Gastrocnemius medialis (tissue), 4 donors: ENCODE data around the gene BPIFB4. TPM values are rescaled to one million over a fixed set of nuclear protein-coding genes. Genes with fewer than 3 reads are reported as not detected.

Experiments
- ATAC-seq, 2 donors: fragments of 150-250 bp; one replicate each; pipeline ENCODE4 v1.9.1; 2016
- DNase-seq, 2 donors: peaks; one replicate each; pipeline ENCODE4 v3.0.0-alpha.2; 2019
- H3K27ac ChIP-seq, 4 donors: fragments of 200-600 bp; sonication (generic); 1 replicate in 1 of 4; 2 replicates in 3 of 4; pipeline ENCODE4 v1.5.1; 2016 to 2018; ENCODE audit warnings: mild to moderate bottlenecking in 2 of 4, moderate library complexity in 1 of 4
- H3K27me3 ChIP-seq, 3 donors: fragments of 200-600 bp; sonication (generic) in 2 of 3; 1 replicate in 1 of 3; 2 replicates in 2 of 3; pipeline versions ENCODE4 v1.5.1 to v1.6.0; 2016 to 2019; ENCODE audit warnings: mild to moderate bottlenecking in 1 of 3, moderate library complexity in 1 of 3
- H3K36me3 ChIP-seq, 2 donors: fragments of 200-600 bp; sonication (generic) in 1 of 2; one replicate each; pipeline ENCODE4 v1.5.1; 2017 to 2018
- H3K4me1 ChIP-seq, 2 donors: fragments of 200-600 bp; sonication (generic) in 1 of 2; one replicate each; pipeline ENCODE4 v1.5.1; 2016 to 2017; ENCODE audit warnings: mild to moderate bottlenecking in 2 of 2
- H3K4me3 ChIP-seq, 4 donors: fragments of 200-600 bp; sonication (generic) in 3 of 4; 1 replicate in 1 of 4; 2 replicates in 3 of 4; pipeline ENCODE4 v1.5.1; 2016 to 2019; ENCODE audit warnings: mild to moderate bottlenecking in 2 of 4
- H3K9me3 ChIP-seq, 3 donors: fragments of 200-600 bp; sonication (generic) in 2 of 3; 1 replicate in 1 of 3; 2 replicates in 2 of 3; pipeline ENCODE4 v1.5.1; 2016 to 2019
- CTCF ChIP-seq, 5 experiments: fragments of 450-650 bp in 3 of 5; fragments of 200-600 bp in 2 of 5; sonication (generic) in 2 of 5; IDR thresholded peaks in 4 of 5; conservative IDR thresholded peaks in 1 of 5; 1 replicate in 4 of 5; 2 replicates in 1 of 5; pipeline ENCODE4 v1.5.1; 2016 to 2019; ENCODE audit warnings: antibody characterized with exemption in 5 of 5, mild to moderate bottlenecking in 3 of 5, moderate library complexity in 3 of 5
- POLR2A ChIP-seq, 2 donors: fragments of 450-650 bp; IDR thresholded peaks; one replicate each; pipeline ENCODE4 v1.6.1; 2017; ENCODE audit warnings: antibody characterized with exemption in 2 of 2, mild to moderate bottlenecking in 2 of 2, moderate library complexity in 2 of 2
- in situ Hi-C, 4 donors: fragments of 200-750 bp; cut with MboI; loops; one replicate each; pipeline versions ENCODE4 v1.15.0 to v1.8.0; 2017; ENCODE audit warnings: low sequenced_read_pairs in 4 of 4
- intact Hi-C: fragments of 100-400 bp; cut with DNase I; formaldehyde crosslinking; loops from one replicate; pipeline ENCODE4 v1.15.1; 2023; ENCODE audit warnings: low total_unique reads
- total RNA-seq, 4 donors: library from RNA; depleted of rRNA; stranded (reverse); fragments of >200 nt; gene quantifications; one replicate each; pipeline versions ENCODE4 v1.1.0 to v1.2.3, GENCODE V29; 2016

The BPIFB4 gene
- total RNA-seq, 4 donors from 2014 or later: not detected

- Histone ChIP-seq H3K4me3 (no peak overlapping the region), H3K9me3 (no peaks in the 10 kb centered on the region), H3K27ac (no peak overlapping the region), H3K36me3 (no peaks in the 10 kb centered on the region), H3K27me3 (no peaks in the 10 kb centered on the region), H3K4me1 (no peaks in the 10 kb centered on the region)
- TF ChIP-seq POLR2A (IDR thresholded peaks at IDR 0.05) (no peak), CTCF (IDR thresholded peaks at IDR 0.05 in 4 of 5, conservative IDR thresholded peaks at IDR 0.05 in 1 of 5) (no peak)
- no peak for ATAC-seq
- DNase-seq: no peak
- intact Hi-C loops: no loop called here
- in situ Hi-C loops: no loop called here
These were observed 57.8 kb downstream of the BPIFB4 start for GRCh38 chr20:33137195-33137594.

GRCh38 chr20:33139467-33139866, 60.0 kb downstream of the BPIFB4 start:
- in situ Hi-C loops: no loop called here
- no peak for TF ChIP-seq CTCF (IDR thresholded peaks at IDR 0.05 in 4 of 5, conservative IDR thresholded peaks at IDR 0.05 in 1 of 5)
- TF ChIP-seq POLR2A (IDR thresholded peaks at IDR 0.05): no peak
- Histone ChIP-seq H3K4me1 (no peaks in the 10 kb centered on the region), H3K36me3 (no peaks in the 10 kb centered on the region), H3K27me3 (no peaks in the 10 kb centered on the region), H3K9me3 (no peaks in the 10 kb centered on the region), H3K4me3 (no peak overlapping the region), H3K27ac (no peak overlapping the region)
- intact Hi-C loops: no loop called here
- ATAC-seq: no peak
- no peak for DNase-seq

- ATAC-seq (no peak), DNase-seq (no peak)
- Histone ChIP-seq H3K4me3 (no peak overlapping the region), H3K27ac (no peak overlapping the region), H3K27me3 (no peaks in the 10 kb centered on the region), H3K4me1 (no peaks in the 10 kb centered on the region), H3K9me3 (no peaks in the 10 kb centered on the region), H3K36me3 (no peaks in the 10 kb centered on the region)
- in situ Hi-C loops (no loop called here), intact Hi-C loops (no loop called here)
- TF ChIP-seq POLR2A (IDR thresholded peaks at IDR 0.05) (no peak), CTCF (IDR thresholded peaks at IDR 0.05 in 4 of 5, conservative IDR thresholded peaks at IDR 0.05 in 1 of 5) (no peak)
These were observed 66.1 kb downstream of the BPIFB4 start for GRCh38 chr20:33145521-33145920.

GRCh38 chr20:33147299-33147698, 67.9 kb downstream of the BPIFB4 start:
- DNase-seq (no peak), ATAC-seq (no peak)
- H3K4me1 ChIP-seq: no peaks in the 10 kb centered on the region
- H3K4me3 ChIP-seq: no peak overlapping the region
- no peak overlapping the region for H3K27ac ChIP-seq
- no peaks in the 10 kb centered on the region for H3K9me3 ChIP-seq
- in situ Hi-C loops: no loop called here
- H3K36me3 ChIP-seq: no peaks in the 10 kb centered on the region
- TF ChIP-seq CTCF (IDR thresholded peaks at IDR 0.05 in 4 of 5, conservative IDR thresholded peaks at IDR 0.05 in 1 of 5) (no peak), POLR2A (IDR thresholded peaks at IDR 0.05) (no peak)
- intact Hi-C loops: no loop called here
- H3K27me3 ChIP-seq: no peaks in the 10 kb centered on the region

- no peaks in the 10 kb centered on the region for H3K9me3 ChIP-seq
- in situ Hi-C loops: no loop called here
- no peak for ATAC-seq
- intact Hi-C loops: no loop called here
- no peaks in the 10 kb centered on the region for H3K36me3 ChIP-seq
- H3K27ac ChIP-seq: no peak overlapping the region
- no peak for DNase-seq
- no peak overlapping the region for H3K4me3 ChIP-seq
- no peak for TF ChIP-seq POLR2A (IDR thresholded peaks at IDR 0.05)
- no peak for TF ChIP-seq CTCF (IDR thresholded peaks at IDR 0.05 in 4 of 5, conservative IDR thresholded peaks at IDR 0.05 in 1 of 5)
- H3K27me3 ChIP-seq: no peaks in the 10 kb centered on the region
- H3K4me1 ChIP-seq: no peaks in the 10 kb centered on the region
These were observed 68.6 kb downstream of the BPIFB4 start for GRCh38 chr20:33148040-33148439.
